Body of pancreas (tissue), 4 donors: Measurements from ENCODE around the gene MEF2B. TPM values are rescaled to one million over a fixed set of nuclear protein-coding genes. Genes with fewer than 3 reads are reported as not detected.

ENCODE experiments used
- ATAC-seq: fragments of 150-250 bp; one replicate; pipeline ENCODE4 v1.9.1; 2016
- DNase-seq, 4 donors: peaks; one replicate each; pipeline ENCODE4 v3.0.0-alpha.2; 2019
- H3K27ac ChIP-seq, 4 donors: fragments of 200-600 bp; sonication (generic); 1 replicate in 3 of 4; 2 replicates in 1 of 4; pipeline versions ENCODE4 v1.5.1 to v1.6.1; 2016 to 2019; ENCODE audit warnings: mild to moderate bottlenecking in 1 of 4, mixed read lengths in 1 of 4, moderate library complexity in 1 of 4
- H3K27me3 ChIP-seq, 2 donors: fragments of 200-600 bp; sonication (generic); one replicate each; pipeline ENCODE4 v1.6.0; 2016; ENCODE audit warnings: mild to moderate bottlenecking in 1 of 2
- H3K36me3 ChIP-seq, 2 donors: fragments of 200-600 bp; sonication (generic); replicated peaks in 1 of 2; 2 replicates each; pipeline ENCODE4 v1.5.1; 2016; ENCODE audit warnings: low read depth in 2 of 2; ENCODE audit not compliant: insufficient read depth in 1 of 2
- H3K4me1 ChIP-seq: fragments of 200-600 bp; sonication (generic); one replicate; pipeline ENCODE4 v1.6.0; 2016
- H3K4me3 ChIP-seq, 2 donors: fragments of 200-600 bp; sonication (generic); 1 replicate in 1 of 2; 2 replicates in 1 of 2; pipeline ENCODE4 v1.5.1; 2016 to 2019
- H3K9me3 ChIP-seq, 3 donors: fragments of 200-600 bp; sonication (generic); 1 replicate in 2 of 3; 2 replicates in 1 of 3; pipeline ENCODE4 v1.5.1; 2016
- CTCF ChIP-seq, 7 experiments: fragments of 450-650 bp in 4 of 7; fragments of 200-600 bp in 3 of 7; sonication (generic) in 3 of 7; IDR thresholded peaks; one replicate each; pipeline ENCODE4 v1.5.1; 2016 to 2019; ENCODE audit warnings: antibody characterized with exemption in 7 of 7
- POLR2A ChIP-seq, 3 donors: fragments of 450-650 bp; IDR thresholded peaks; one replicate each; pipeline ENCODE4 v1.6.1; 2016; ENCODE audit warnings: antibody characterized with exemption in 3 of 3, mild to moderate bottlenecking in 2 of 3
- WGBS, 2 donors: methylation state at CpG; one replicate each; pipeline ENCODE4 v1.1.5; 2017; 5-methylcytosine and 5-hydroxymethylcytosine counted together
- intact Hi-C: fragments of 100-400 bp; cut with DNase I; formaldehyde crosslinking; loops from one replicate; pipeline ENCODE4 v1.15.1; 2023
- total RNA-seq, 2 donors: library from RNA; depleted of rRNA; stranded (reverse); fragments of >200 nt; gene quantifications; one replicate each; pipeline ENCODE4 v1.1.0, GENCODE V29; 2016

The MEF2B gene
- total RNA-seq, 2 donors from 2014 or later: not detected

GRCh38 chr19:19096641-19097627 is 73.1 kb downstream of the MEF2B start:
- DNase-seq (no peak), ATAC-seq (no peak)
- H3K36me3 ChIP-seq: peaks cover 0 to 2% of the 10 kb centered on the region in 2 donors
- H3K4me1 ChIP-seq: peaks cover 3% of the 10 kb centered on the region
- no peak overlapping the region for H3K4me3 ChIP-seq
- H3K27ac ChIP-seq: no peak overlapping the region
- TF ChIP-seq POLR2A (IDR thresholded peaks at IDR 0.05): no peak
- no peak for TF ChIP-seq CTCF (IDR thresholded peaks at IDR 0.05)
- no peaks in the 10 kb centered on the region for H3K9me3 ChIP-seq
- intact Hi-C loops: no loop called here
- H3K27me3 ChIP-seq: no peaks in the 10 kb centered on the region
- 91 to 94% methylated on average over 24 of the region's 24 CpGs for WGBS, 2 donors

- Histone ChIP-seq H3K4me1 (peaks cover 3% of the 10 kb centered on the region), H3K36me3 (peaks cover 0 to 2% of the 10 kb centered on the region in 2 donors), H3K27ac (no peak overlapping the region), H3K4me3 (no peak overlapping the region), H3K9me3 (no peaks in the 10 kb centered on the region), H3K27me3 (no peaks in the 10 kb centered on the region)
- no peak for ATAC-seq
- DNase-seq: no peak
- intact Hi-C loops: no loop called here
- TF ChIP-seq POLR2A (IDR thresholded peaks at IDR 0.05): no peak
- TF ChIP-seq CTCF (IDR thresholded peaks at IDR 0.05): no peak
- 45 to 57% methylated on average over 8 to 11 of the region's 11 CpGs for WGBS, 2 donors
Measured at GRCh38 chr19:19095691-19096090, 74.4 kb downstream of the MEF2B start.

Other genes starting within 250 kb of the MEF2B start
- gene HOMER3, start 229.0 kb downstream of the MEF2B start, total RNA-seq: 10 to 100 TPM; 27.5 to 29.0 TPM
- gene SUGP2, start 136.7 kb downstream of the MEF2B start, total RNA-seq: 100 to 1,000 TPM in 1 of 2 donors, 10 to 100 TPM in 1; 22.1 to 115 TPM
- 10 to 100 TPM; 15.6 to 27.7 TPM for gene ARMC6, start 136.7 kb downstream of the MEF2B start, total RNA-seq
- gene SLC25A42, start 106.3 kb downstream of the MEF2B start, total RNA-seq: 10 to 100 TPM; 10.1 to 24.7 TPM
- gene TMEM161A, start 31.8 kb downstream of the MEF2B start, total RNA-seq: 10 to 100 TPM; 13.7 to 22.1 TPM
- gene BORCS8, start 21.9 kb upstream of the MEF2B start, total RNA-seq: 10 to 100 TPM in 1 of 2 donors, 1 to 10 TPM in 1; 5.4 to 25.4 TPM
- 10 to 100 TPM; 16.1 to 43.8 TPM for gene RFXANK, start 22.0 kb upstream of the MEF2B start, total RNA-seq
- gene NR2C2AP, start 33.2 kb upstream of the MEF2B start, total RNA-seq: 10 to 100 TPM; 13.8 to 16.1 TPM
- gene NCAN, start 41.7 kb upstream of the MEF2B start, total RNA-seq: not detected
- not detected for gene TM6SF2, start 103.0 kb upstream of the MEF2B start, total RNA-seq
- gene SUGP1, start 150.2 kb upstream of the MEF2B start, total RNA-seq: 10 to 100 TPM; 13.5 to 16.3 TPM
- gene MAU2, start 150.6 kb upstream of the MEF2B start, total RNA-seq: 10 to 100 TPM; 38.9 to 57.4 TPM
- 10 to 100 TPM; 30.0 to 35.8 TPM for gene GATAD2A, start 235.4 kb upstream of the MEF2B start, total RNA-seq